Measurements from ENCODE around the gene SKAP1.

- no peak for TF ChIP-seq POLR2A (IDR thresholded peaks at IDR 0.05)
- TF ChIP-seq, protein P1, sequence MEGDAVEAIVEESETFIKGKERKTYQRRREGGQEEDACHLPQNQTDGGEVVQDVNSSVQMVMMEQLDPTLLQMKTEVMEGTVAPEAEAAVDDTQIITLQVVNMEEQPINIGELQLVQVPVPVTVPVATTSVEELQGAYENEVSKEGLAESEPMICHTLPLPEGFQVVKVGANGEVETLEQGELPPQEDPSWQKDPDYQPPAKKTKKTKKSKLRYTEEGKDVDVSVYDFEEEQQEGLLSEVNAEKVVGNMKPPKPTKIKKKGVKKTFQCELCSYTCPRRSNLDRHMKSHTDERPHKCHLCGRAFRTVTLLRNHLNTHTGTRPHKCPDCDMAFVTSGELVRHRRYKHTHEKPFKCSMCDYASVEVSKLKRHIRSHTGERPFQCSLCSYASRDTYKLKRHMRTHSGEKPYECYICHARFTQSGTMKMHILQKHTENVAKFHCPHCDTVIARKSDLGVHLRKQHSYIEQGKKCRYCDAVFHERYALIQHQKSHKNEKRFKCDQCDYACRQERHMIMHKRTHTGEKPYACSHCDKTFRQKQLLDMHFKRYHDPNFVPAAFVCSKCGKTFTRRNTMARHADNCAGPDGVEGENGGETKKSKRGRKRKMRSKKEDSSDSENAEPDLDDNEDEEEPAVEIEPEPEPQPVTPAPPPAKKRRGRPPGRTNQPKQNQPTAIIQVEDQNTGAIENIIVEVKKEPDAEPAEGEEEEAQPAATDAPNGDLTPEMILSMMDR (IDR thresholded peaks at IDR 0.05): no peak
Measured at GRCh38 chr17:48429156-48429555, 858 bp downstream of the SKAP1 start.

All from ovary (tissue), 3 donors.